Skeletal muscle tissue (tissue), 4 donors: Measurements from ENCODE around the gene BBX. TPM values are rescaled to one million over a fixed set of nuclear protein-coding genes. Genes with fewer than 3 reads are reported as not detected.

Experiments used
- H3K27ac ChIP-seq: one replicate; pipeline ENCODE4 v1.7.0; 2013; ENCODE audit warnings: mild to moderate bottlenecking, low read depth, low read length, inconsistent platforms
- H3K27me3 ChIP-seq, 3 donors: one replicate each; pipeline ENCODE4 v1.7.0; 2013; ENCODE audit warnings: low read length in 3 of 3; ENCODE audit not compliant: control insufficient read depth in 3 of 3, insufficient read depth in 3 of 3
- H3K36me3 ChIP-seq, 3 donors: one replicate each; pipeline ENCODE4 v1.7.0; 2013; ENCODE audit warnings: low read length in 3 of 3; ENCODE audit not compliant: control insufficient read depth in 3 of 3, insufficient read depth in 3 of 3
- H3K4me1 ChIP-seq, 3 donors: one replicate each; pipeline ENCODE4 v1.7.0; 2013; ENCODE audit warnings: low read length in 3 of 3, mild to moderate bottlenecking in 3 of 3; ENCODE audit not compliant: control insufficient read depth in 3 of 3, insufficient read depth in 3 of 3
- H3K4me3 ChIP-seq, 3 donors: one replicate each; pipeline ENCODE4 v1.7.0; 2013; ENCODE audit warnings: low read length in 3 of 3
- H3K9ac ChIP-seq, 3 donors: one replicate each; pipeline ENCODE4 v1.7.0; 2013; ENCODE audit warnings: low read length in 3 of 3, mild to moderate bottlenecking in 3 of 3, moderate library complexity in 2 of 3, low read depth in 1 of 3
- H3K9me3 ChIP-seq, 3 donors: one replicate each; pipeline ENCODE4 v1.7.0; 2013; ENCODE audit warnings: low read length in 3 of 3; ENCODE audit not compliant: control insufficient read depth in 3 of 3
- total RNA-seq: library from RNA; depleted of rRNA; stranded (reverse); fragments of >200 nt; gene quantifications from one replicate; pipeline ENCODE4 v1.2.3, GENCODE V29; 2014
- donor health status: Osteomylitis.

The BBX gene
- total RNA-seq, 1 donor from 2014 or later = 32.9 TPM

GRCh38 chr3:107660306-107660976 is 137.7 kb downstream of the BBX start:
- Histone ChIP-seq H3K36me3 (no peaks in the 10 kb centered on the region), H3K27ac (no peak overlapping the region), H3K4me3 (no peak overlapping the region), H3K27me3 (no peaks in the 10 kb centered on the region), H3K9ac (no peak overlapping the region), H3K4me1 (peaks cover 0 to 8% (median 6%) of the 10 kb centered on the region in 3 donors), H3K9me3 (no peaks in the 10 kb centered on the region)

DNA sequence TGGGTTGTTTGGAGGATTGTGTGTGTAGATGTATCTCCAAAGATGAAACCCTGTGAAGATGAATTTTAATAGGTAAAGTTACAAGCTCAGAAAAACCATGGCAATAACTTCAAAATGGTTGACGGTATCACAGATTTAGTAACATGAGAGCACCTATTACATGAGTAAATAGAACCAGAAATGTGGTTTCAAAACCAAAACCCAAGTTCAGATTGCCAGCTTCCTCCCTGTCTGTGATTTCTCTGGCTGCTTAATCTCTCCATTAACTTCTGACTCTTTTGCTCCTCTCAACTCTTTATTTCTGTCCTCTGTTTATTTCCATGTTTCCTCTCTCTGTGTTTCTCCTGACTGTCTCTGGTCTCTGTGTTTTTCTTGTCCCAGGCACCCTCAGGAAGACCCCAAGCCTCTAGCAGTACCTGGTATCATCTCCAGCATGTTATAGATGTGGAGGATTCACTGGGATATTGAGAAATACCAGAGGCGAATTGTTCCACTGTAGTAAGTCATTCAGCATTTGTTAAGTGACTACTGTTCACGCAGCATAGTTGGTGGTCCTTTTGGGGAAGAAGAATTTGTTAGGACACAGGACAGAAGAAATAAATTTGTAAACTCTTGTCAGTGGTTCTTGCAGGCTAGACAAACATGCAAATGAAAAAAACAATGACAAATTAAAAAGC is 138.8 kb downstream of the BBX start:
- H3K27ac ChIP-seq = peak overlapping the region; percentile 16
- H3K27me3 ChIP-seq = no peaks in the 10 kb centered on the region
- no peaks in the 10 kb centered on the region for H3K9me3 ChIP-seq
- H3K4me3 ChIP-seq = no peak overlapping the region
- H3K4me1 ChIP-seq = peaks cover 0 to 8% (median 6%) of the 10 kb centered on the region in 3 donors
- H3K36me3 ChIP-seq = no peaks in the 10 kb centered on the region
- H3K9ac ChIP-seq = no peak overlapping the region

GRCh38 chr3:107662124-107662507 is 139.4 kb downstream of the BBX start:
- Histone ChIP-seq H3K27me3 (no peaks in the 10 kb centered on the region), H3K4me3 (no peak overlapping the region), H3K4me1 (peaks cover 0 to 8% (median 6%) of the 10 kb centered on the region in 3 donors), H3K27ac (peak overlapping the region; percentile 16), H3K36me3 (no peaks in the 10 kb centered on the region), H3K9ac (no peak overlapping the region), H3K9me3 (no peaks in the 10 kb centered on the region)

GRCh38 chr3:107662586-107662985 is 139.8 kb downstream of the BBX start:
- Histone ChIP-seq H3K27ac (peak overlapping the region; percentile 16), H3K9ac (peak overlapping the region in 1 of 3 donors; percentile 8), H3K36me3 (no peaks in the 10 kb centered on the region), H3K4me3 (no peak overlapping the region), H3K4me1 (peaks cover 0 to 8% (median 6%) of the 10 kb centered on the region in 3 donors), H3K27me3 (no peaks in the 10 kb centered on the region), H3K9me3 (no peaks in the 10 kb centered on the region)

DNA sequence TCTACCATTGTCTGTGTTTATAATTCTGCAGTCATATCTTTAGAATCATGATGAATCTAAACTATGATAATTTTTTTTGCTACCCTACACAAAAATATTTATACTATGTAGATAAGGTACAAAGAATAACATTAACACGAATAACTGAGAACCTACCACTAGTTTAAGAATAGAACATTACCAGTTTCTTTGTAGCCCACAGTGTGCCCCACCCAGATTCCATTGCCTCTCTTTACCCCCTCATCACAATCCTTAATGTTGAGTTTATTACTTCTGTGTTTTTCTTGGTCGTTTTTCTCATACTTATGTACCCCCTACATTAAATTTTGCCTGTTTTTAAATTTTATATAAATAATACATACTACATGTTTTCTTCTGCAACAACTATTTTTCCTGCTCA is 140.5 kb downstream of the BBX start:
- Histone ChIP-seq H3K9me3 (no peaks in the 10 kb centered on the region), H3K27ac (no peak overlapping the region), H3K36me3 (no peaks in the 10 kb centered on the region), H3K4me1 (peaks cover 0 to 8% (median 6%) of the 10 kb centered on the region in 3 donors), H3K4me3 (no peak overlapping the region), H3K9ac (peak overlapping the region in 1 of 3 donors; percentile 8), H3K27me3 (no peaks in the 10 kb centered on the region)

GRCh38 chr3:107664614-107665013 is 141.9 kb downstream of the BBX start:
- Histone ChIP-seq H3K4me1 (peaks cover 0 to 8% (median 6%) of the 10 kb centered on the region in 3 donors), H3K9ac (no peak overlapping the region), H3K4me3 (no peak overlapping the region), H3K27me3 (no peaks in the 10 kb centered on the region), H3K9me3 (no peaks in the 10 kb centered on the region), H3K27ac (no peak overlapping the region), H3K36me3 (no peaks in the 10 kb centered on the region)

GRCh38 chr3:107665351-107665750 is 142.6 kb downstream of the BBX start:
- H3K4me3 ChIP-seq = no peak overlapping the region
- no peaks in the 10 kb centered on the region for H3K36me3 ChIP-seq
- H3K9ac ChIP-seq = no peak overlapping the region
- H3K27ac ChIP-seq = no peak overlapping the region
- no peaks in the 10 kb centered on the region for H3K9me3 ChIP-seq
- peaks cover 0 to 8% (median 6%) of the 10 kb centered on the region in 3 donors for H3K4me1 ChIP-seq
- H3K27me3 ChIP-seq = no peaks in the 10 kb centered on the region

DNA sequence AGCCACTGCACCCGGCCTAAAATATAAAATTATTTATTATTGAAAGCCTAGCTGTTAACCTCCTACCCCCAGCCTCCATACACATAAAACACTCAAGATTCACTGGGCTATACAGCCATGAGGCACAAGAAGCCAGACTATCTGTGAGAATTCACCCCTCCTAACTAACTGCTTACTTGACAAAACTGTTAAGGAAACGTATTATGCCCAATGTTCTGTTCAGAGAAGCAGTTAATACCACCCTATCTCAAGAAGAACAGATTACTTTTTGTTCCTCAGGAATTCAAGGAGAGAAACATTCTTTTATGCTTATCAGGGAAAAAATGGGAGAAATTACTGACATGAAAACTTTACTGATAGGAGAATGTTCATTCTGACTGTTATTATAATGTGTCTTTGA is 144.1 kb downstream of the BBX start:
- Histone ChIP-seq H3K4me3 (no peak overlapping the region), H3K9me3 (no peaks in the 10 kb centered on the region), H3K9ac (no peak overlapping the region), H3K27ac (no peak overlapping the region), H3K4me1 (peaks cover 0 to 2% (median under 1%) of the 10 kb centered on the region in 3 donors), H3K36me3 (no peaks in the 10 kb centered on the region), H3K27me3 (no peaks in the 10 kb centered on the region)

GRCh38 chr3:107668416-107668815 is 145.7 kb downstream of the BBX start:
- Histone ChIP-seq H3K4me3 (no peak overlapping the region), H3K9ac (no peak overlapping the region), H3K27ac (peak overlapping the region; percentile 31), H3K9me3 (no peaks in the 10 kb centered on the region), H3K27me3 (no peaks in the 10 kb centered on the region), H3K4me1 (no peaks in the 10 kb centered on the region), H3K36me3 (no peaks in the 10 kb centered on the region)

GRCh38 chr3:107668963-107669362 is 146.2 kb downstream of the BBX start:
- no peaks in the 10 kb centered on the region for H3K27me3 ChIP-seq
- H3K36me3 ChIP-seq = no peaks in the 10 kb centered on the region
- H3K9ac ChIP-seq = no peak overlapping the region
- no peaks in the 10 kb centered on the region for H3K4me1 ChIP-seq
- no peak overlapping the region for H3K4me3 ChIP-seq
- no peaks in the 10 kb centered on the region for H3K9me3 ChIP-seq
- peak overlapping the region; percentile 31 for H3K27ac ChIP-seq
